GM12873 (cell line): ENCODE measurements around the gene CBX2.
A peak's percentile ranks its signal among the peaks of the same experiment; 100 is the strongest.

Experiments used
- TF ChIP-seq, protein P1 (sequence below): IDR thresholded peaks from 2 replicates; pipeline ENCODE4 v1.5.1; 2012; ENCODE audit warnings: low read depth, mild to moderate bottlenecking, moderate library complexity, low read length, control low read depth; ENCODE audit not compliant: insufficient read depth; ENCODE audit errors: missing control alignments

Gene CBX2

DNA sequence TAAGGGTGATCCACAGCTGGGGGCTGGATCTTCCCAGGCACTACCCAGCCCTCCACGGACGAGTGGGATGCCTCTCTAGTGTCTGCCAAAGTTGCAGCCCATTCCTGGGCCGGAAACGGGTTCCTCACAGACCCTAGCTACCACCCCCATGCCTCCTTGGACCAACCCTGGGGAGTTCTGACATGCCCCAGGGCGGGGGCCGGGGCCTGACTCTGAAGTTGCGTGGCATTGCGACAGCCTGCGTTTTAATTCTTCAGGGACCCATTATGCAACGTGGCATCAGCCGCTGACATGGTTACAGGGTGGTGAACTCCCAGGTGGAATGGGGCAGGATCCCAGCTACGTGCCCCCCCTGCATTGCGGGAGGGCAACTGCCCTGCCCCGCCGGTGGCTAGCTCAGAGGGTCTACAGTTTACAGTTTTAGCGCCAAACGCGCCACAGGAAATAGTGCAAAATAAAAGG is 58.6 kb downstream of the CBX2 start:
- TF ChIP-seq, protein P1, sequence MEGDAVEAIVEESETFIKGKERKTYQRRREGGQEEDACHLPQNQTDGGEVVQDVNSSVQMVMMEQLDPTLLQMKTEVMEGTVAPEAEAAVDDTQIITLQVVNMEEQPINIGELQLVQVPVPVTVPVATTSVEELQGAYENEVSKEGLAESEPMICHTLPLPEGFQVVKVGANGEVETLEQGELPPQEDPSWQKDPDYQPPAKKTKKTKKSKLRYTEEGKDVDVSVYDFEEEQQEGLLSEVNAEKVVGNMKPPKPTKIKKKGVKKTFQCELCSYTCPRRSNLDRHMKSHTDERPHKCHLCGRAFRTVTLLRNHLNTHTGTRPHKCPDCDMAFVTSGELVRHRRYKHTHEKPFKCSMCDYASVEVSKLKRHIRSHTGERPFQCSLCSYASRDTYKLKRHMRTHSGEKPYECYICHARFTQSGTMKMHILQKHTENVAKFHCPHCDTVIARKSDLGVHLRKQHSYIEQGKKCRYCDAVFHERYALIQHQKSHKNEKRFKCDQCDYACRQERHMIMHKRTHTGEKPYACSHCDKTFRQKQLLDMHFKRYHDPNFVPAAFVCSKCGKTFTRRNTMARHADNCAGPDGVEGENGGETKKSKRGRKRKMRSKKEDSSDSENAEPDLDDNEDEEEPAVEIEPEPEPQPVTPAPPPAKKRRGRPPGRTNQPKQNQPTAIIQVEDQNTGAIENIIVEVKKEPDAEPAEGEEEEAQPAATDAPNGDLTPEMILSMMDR, result no peak

DNA sequence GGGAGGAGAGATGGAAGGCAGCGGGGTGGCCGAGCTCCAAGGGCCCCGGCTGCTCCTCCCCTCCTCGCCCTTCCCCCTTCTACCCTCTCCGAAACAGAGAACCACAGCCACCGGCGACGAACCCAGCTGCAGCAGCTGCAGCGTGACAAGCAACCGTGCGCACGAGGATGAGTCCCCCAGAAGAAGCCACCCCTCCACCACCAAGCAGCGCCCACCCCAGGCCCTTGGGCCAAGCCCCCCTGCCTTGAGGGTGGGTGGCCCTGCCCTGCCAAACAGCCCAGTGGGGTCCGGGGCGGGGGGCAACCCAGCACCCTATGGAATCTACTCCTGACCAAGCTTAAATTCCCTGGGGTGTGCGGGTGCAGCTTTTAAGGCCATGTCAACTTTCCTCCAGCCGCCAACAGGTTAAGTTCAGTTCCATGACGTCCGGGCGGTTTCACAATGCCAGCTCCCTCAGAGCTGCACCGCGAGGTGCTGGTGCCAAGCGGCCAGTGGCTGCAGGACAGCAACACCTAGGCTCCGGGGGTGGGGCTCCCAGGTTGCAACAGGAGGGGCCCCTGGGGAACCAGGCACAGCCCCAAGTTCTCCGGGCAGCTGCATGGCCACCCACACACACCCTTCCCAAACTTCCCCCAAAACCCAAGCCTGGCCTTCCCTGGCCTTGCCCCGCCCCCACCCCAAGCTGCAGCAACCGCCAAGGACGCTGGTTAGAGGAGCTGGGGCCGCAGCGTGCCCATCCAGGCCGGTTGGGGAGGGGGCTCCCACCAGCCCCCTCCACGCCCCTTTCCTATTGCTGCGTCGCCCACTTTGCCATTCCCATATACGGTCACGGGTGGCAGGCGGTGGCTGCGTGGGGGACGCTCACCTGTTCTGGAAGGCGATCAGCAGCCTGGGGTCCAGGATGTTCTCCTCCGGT is 59.3 kb downstream of the CBX2 start:
- TF ChIP-seq, protein P1, result peak; percentile 18
